Measurements from ENCODE around the gene TPM1. TPM values are rescaled to one million over a fixed set of nuclear protein-coding genes. Genes with fewer than 3 reads are reported as not detected.

TPM1 gene
- total RNA-seq, 1 experiment from 2014 or later = 678 TPM

DNA sequence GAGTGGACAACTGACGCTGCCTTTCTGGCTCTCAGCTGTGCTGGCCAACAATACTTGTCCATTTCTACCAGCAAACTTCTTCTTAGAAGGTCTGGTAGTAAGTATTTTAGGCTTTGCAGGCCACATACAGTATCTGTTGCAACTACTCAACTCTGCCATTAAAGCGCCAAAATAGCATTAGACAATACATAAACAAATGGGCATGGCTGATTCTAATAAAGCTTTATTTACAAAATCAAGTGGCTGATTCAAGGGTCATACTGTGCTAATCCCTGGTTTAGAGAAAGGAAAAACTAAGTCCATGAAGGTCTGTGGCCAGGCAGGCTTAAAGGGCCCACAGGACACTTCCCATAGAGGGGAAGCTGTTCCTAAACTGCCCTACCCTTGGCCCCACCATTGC lies 26.3 kb upstream of the TPM1 start:
- no peak for DNase-seq (ENCODE audit: low spot score)

DNA sequence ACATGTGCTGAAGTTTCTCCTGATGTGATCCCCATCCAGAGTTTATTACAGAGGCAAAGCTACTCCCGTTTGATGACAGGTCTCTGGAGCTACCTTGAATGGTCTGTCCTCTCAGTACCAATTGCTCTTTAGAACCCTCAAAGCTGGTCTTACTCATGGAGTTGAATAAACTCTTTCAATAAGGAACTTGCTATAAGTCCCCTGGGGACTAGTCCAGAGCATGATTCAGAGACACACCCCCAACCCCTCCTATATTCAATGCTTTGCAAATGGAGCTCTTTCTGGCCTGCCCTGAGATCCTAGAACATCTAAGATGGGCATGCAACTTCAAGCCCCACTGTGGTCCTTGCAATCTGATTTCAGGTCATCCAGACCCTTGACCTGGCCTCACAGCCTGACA lies 23.9 kb upstream of the TPM1 start:
- no peak for DNase-seq (ENCODE audit: low spot score)

DNA sequence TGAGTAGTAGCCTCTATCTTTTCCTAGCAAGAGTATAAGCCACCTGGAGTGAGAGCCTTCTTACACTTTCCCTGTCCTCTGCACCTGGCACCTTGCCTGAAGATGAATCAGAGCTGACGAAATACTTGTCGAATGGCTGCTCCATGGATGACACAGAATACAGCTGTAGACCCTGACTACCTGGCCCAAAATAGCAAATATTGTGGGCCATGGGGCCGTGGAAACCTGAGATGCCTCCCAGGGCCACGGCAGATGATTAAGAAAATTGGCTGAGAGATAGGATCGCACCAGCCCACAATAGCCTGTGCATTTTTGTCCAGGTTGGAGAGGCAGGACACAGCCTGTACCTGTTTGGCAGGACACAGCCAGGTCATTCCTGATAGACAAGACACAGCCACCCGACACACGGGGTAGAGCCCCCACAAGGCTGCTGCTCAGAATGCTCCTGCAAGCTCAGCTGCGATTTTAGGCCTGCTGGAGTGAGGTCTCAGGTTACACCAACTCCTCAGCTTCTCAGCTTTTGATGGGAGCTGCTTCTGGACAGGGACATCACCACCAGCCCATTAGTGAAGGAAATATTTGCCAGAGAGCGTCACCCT lies 22.9 kb upstream of the TPM1 start:
- peak; percentile 90 for DNase-seq (ENCODE audit: low spot score)

DNA sequence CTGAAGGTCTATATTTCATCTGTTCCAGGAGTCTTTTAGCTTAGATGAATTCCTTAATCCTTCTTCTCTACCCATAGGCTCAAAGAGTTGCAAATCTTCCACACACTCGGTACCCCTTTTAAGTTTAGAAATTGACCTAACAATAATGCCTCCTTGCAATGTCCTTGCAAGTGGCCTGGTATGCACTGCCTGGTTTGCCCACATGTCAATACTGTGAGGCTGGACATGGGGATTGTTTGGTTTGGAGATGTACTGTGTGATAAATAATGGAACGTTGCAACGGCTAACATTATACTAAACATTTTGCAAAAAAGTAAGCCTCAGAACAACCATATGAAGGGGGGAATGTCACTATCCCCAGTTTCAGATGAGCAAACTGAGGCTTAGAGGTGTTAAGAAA lies 22.4 kb upstream of the TPM1 start:
- DNase-seq (ENCODE audit: low spot score) = no peak

DNA sequence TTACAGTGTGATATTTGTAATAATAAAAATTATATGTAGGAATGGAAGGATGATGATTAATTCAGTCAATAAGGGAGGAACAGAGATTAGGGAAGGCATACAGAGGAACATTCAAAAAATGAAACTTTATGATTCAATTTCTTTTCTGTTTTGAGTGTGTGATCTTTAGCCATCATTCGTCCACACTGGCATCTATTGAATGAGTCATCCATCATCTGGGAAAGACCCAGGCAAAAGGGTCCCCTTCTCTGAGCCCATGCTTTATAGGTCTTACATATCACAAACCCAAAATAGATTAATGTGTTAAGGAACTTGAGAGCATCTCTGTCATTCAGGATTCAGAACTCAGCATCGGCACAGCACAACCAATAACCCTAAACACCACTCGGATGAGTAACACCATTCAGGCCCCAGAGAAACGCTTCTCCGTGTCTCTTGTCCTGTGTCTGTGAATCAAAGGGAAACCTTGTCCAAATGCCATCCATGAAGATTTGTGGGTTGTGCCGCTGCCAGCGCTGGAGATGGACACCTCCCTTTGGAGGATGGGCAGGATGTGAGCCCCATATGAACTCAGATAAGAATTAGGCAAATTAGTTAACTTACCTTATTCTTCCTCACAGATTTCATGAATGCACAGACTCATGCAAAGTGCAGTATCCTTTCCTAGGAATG lies 21.7 kb upstream of the TPM1 start:
- DNase-seq (ENCODE audit: low spot score) = no peak

DNA sequence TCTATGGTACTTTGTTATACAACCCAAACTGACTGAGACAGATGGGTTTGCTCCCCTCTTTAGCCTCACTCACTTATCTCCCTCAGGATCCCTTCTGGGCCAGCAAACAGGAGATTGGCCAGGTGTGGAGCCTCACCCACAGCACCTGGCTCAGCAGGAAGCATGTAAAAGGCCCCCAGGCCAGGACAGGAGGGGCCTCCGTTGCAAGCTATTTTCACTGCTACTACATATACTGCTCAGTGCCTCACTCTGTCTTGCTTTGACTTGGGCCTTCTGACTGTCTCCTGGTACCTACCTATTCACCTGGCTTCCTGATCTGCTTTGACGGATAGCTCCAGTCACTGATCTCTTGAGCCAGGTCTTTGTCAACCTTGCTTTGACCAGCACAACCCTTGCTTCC lies 20.4 kb upstream of the TPM1 start:
- no peak for DNase-seq (ENCODE audit: low spot score)

DNA sequence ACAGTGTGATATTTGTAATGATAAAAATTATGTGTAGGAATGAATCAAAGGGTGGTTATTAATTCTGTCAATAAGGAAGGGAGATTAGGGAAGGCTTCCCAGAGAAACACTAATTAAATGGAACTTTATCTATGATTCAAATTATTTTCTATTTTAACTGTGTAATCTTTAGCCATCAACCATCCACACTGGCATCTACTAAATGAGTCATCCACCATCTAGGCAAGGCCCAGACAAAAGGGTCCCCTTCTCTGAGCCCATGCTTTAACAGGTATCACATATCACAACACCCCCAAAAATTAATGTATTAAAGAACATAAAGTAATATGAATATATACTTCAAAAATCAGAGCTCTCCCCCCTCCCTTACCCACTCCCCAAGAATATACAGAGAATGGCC lies 19.9 kb upstream of the TPM1 start:
- DNase-seq (ENCODE audit: low spot score) = no peak

DNA sequence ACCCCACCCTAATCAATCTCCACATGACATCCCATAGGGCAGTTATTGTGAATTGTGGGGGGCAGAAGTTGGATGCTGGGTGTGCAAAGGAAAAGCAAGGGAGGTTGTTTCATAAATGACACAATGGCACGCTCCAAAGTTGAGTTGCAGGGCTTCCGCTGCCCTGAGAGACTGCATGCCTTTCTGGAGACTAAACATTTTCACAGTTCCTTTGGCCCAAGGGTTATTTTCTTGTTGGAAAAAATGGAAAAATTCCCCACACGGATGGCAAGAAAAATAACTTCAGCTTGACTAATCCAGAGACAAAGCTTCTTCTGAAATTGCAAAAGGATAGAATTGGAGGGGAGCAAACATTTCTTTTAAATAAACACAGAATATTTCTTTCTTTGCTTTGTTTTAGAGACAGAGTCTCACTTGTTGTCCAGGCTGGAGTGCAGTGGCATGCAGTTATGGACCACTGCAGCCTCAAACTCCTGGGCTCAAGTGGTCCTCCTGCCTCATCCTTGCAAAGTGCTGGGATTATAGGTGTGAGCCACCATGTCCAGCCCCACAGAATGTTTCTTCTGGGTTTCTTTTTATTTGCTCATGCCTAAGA lies 19.1 kb upstream of the TPM1 start:
- DNase-seq (ENCODE audit: low spot score) = no peak

DNA sequence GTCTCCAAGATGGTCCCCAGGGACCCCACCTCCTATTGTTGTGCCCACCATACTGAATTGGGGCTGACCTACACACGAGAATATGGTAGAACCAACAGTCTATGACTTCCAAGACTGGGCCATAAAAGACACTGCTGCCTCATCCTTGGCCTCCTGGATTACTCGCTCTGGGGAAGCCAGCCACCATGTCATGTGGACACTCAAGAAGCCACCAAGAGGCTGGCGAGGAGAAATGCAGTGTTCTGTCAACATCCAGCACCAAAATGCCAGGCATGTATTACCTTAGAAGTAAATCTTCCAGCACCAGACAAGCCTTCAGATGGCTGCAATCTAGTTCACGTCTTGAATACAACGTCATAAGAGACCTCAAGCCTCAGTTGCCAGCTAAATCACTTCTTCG lies 17.1 kb upstream of the TPM1 start:
- DNase-seq (ENCODE audit: low spot score) = no peak

DNA sequence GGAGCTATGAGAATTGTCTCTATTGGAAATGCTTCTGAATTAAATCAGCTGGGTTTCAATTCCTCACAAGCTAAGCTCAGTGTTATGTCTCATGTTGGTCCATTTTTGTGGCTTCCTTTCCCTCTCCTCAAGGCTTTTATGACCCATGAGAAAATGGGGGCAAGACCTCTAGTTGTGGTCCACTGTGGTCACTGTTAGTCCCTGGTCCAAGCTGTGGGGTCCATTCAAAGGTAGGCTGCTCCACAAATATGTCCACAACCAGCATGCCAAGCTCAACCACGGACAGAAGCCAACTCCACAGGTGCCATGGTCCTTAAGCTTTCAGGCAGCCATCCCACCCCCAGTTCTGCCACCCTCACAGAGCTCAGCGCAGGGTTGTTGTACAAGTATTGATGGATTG lies 14.9 kb upstream of the TPM1 start:
- no peak for DNase-seq (ENCODE audit: low spot score)

DNA sequence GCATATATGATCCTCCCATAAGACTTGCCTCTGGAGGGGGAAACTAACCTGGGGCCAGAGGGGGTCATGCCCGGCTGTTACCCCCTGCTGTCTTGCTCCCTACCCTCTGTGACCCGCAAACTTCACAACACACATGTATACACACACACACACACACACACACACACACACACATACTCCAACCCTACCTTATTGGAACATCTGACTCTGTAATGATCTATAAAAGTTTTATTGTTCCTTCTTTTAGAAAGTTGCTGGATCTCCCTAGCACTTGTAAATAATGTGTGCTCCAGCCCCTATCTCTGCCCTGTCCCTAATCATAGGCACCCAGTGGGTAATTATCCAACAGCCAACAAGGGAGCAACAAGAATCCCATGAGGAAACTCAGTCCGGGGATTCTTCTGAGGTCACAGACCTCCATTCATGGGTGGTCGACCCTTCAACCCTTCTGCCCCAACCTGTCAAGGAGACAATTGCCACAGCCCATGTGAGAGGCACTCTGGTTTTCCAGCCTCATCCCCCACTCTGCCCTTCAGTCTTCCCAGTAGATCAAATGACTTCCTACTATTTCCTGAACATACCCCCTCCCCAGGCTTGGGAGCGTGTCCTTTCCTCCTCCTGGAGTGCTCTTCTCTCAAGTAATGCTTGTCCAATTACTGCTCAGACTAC lies 14.0 kb upstream of the TPM1 start:
- no peak for DNase-seq (ENCODE audit: low spot score)

DNA sequence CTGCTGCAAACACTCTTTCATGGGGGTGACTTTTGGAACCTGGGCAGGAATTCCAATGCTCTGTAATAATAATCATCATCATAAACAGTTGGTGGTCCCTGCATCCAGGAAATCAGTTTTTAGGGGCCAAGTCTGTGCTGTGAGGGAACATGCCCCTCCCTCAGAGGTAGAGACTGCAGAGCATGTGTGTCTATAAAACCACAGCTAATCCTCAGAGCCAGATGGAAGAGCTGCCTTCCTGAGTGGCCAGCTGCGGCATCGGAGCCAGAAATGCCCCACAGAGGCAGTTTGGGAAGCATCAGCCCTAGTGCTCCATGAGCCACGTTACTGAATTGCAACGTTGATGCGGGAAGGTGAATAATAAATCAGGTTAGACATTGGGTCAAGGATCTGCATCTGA lies 12.9 kb upstream of the TPM1 start:
- no peak for DNase-seq (ENCODE audit: low spot score)

DNA sequence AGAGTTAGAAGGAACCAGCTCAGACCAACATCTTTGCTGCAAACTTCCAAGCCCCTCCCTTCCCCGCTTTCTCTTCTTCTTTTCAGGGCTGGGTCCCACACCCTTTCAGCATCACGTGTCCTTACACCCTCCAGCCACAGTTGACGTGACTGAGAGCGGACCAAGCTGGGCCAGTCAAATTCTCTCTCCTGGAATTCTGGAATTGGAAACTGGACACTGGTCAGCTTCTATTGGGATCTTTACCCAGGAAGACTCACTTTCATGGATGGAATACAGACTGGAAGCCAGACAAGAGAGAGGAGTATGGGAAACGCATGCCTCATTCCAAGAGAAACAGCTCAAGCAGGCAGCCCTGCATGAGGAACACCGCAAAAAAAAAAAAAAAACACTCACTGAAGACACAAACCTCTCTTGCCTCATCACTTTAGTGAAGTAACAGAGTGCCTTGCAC lies 12.4 kb upstream of the TPM1 start:
- no peak for DNase-seq (ENCODE audit: low spot score)

DNA sequence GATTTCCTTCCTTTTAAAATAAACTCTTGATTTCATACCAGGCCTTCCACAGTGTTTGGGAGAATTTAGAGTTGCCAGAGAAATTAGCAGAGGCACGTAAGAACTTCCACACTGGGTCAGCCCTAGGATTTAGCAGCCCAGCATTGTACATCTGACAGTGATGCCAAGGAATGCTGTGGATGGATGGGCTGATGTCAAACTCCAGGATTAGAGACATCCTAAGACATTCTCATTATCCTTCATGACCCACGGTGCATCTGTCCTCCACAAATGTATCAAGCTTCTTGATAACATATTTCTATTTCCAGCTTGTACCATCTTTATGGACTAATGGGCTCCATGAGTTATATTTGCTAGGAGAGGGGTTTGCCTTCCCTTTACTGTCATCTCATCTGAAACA lies 8.0 kb upstream of the TPM1 start:
- DNase-seq (ENCODE audit: low spot score) = no peak

DNA sequence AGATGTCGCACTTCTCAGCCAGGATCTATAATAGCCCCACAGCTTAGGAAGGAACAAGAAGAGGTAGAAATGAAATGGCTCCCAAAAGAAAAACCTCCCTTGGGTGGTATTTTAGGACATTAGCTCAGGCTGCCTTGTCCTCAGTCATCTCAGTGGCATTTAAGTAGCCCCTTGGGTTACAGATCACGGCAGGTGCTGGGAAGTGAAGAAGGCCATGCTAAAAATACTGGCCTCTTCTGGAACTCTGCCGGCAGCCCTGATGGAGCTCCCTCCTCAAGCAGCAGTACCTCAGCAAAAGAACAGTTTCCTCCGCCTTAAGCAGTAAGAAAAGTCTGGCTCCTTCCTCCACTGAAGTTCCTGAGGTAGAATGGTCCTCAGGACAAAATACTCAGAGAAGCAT lies 7.3 kb upstream of the TPM1 start:
- no peak for DNase-seq (ENCODE audit: low spot score)

DNA sequence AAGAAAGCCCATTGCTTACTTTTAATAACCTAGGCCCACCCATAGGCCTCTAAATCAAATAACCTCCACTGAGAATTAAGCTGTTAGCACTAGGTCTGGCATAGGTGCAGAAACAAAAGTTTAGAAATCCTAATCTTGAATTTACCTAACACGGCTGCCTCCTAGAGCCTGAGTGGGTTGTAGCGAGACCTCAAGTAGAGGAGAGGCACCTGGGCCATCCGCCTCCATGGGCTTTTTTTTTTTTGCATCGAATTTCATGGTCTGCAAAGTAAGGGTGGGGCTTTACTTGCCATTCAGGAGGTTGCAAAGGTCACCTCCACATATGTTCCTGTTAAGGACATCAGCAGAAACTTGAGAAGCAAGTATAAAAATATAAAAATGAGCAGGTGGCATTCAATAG lies 6.6 kb upstream of the TPM1 start:
- no peak for DNase-seq (ENCODE audit: low spot score)

DNA sequence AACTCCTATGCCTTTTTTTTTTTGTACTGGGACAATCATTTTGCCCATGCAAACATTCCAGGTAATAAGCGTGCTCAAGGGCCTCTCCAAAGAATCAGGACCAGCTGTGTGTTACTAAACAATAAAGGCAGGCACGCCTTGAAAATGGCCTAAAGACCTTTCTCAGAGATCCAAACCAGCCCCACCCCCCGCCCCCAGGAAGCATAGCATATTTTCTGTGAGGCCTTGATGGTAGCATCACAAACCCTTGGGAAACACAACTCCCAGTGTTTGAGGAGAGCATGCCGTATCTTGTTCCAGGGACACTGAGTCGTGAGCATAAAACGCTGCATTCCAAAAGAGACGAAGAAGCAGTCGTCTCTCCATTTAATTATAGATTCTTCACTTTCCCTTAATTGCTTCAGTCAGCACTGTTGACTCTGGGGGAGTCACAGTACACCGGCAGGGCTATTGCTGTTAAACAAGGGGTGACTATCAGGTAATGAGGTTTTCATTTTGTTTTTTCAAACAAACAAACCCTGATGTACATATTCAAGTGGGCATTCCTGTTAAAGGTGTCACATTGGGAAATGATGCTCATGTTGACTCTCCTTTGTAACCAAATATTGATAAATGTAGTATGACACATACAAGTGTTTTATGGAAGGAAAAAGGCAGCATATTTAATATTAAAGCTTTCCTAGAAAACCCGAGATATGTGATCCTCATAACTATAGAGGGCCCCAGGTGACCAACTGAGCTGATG lies 4.4 kb upstream of the TPM1 start:
- DNase-seq (ENCODE audit: low spot score) = no peak

DNA sequence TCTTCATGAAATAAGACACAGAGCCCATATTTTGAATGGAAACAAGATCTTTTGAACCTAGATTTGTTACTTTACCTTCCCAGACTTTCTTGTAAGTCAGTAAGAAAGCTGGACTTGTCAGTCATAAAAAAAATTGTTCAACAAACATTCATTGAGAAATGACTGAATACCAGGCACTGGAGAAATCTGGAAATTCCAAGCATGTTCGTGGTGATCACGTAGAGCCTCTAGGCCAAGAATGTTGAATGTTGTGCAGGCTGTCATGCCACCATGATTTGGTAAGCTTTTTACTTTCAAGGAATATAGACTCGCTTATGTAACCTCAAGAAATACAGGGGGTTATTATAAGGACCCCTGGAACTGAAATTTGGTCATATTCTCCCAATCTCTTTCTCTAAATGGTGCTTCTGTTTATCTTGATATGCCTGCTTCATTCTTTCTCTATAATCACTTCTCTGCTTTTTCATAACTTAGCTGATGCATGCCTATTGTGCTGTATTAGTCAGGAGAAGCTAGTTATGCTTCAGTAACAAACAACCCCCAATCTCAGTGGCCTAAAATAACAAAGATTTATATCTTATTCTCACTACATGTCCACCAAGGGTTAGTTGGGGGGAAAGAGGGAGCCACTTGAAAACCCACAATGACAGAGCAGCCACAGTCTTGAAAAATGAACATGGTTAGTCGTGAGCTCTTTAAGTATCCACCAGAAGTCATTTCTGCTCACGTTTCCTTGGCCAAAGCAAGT lies 3.4 kb upstream of the TPM1 start:
- DNase-seq (ENCODE audit: low spot score) = no peak

DNA sequence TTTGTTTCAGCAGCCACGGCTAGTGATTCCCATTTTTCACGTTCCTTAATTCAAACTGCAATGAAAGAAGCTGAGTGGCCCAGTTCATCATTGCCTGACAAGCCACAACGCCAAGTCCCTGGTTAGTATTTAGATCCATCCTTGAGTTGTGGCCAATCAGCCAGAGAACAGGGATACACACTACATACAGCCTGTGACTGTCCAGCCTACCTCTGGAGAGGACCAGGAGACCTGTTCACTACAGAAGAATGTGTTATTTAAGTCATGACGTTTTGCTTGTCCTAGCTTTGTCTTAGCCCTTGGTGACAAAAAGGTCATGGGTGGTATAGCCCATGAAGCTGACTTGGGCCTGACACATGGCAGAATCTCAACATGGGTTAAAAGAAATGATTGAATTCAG lies 2.7 kb upstream of the TPM1 start:
- DNase-seq (ENCODE audit: low spot score) = no peak

DNA sequence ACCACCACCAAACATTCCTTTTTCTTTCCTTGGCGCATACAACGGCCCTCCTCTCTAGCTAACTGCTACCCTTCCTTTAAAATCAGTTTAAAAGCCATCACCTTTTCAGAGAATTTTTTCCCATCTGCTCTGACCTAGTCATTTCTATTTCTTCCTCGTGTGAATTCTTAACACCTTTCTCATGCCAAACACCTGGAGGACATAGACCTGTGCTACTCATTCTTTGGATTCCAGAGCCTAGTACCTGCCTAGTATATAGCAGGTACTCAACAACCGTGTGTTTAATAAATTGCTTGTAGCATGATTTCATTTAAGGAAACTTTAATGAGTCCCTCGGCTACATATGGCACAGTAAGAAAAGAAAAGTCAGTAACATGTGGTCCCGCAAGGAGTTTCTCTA lies 2.0 kb upstream of the TPM1 start:
- DNase-seq (ENCODE audit: low spot score) = no peak

DNA sequence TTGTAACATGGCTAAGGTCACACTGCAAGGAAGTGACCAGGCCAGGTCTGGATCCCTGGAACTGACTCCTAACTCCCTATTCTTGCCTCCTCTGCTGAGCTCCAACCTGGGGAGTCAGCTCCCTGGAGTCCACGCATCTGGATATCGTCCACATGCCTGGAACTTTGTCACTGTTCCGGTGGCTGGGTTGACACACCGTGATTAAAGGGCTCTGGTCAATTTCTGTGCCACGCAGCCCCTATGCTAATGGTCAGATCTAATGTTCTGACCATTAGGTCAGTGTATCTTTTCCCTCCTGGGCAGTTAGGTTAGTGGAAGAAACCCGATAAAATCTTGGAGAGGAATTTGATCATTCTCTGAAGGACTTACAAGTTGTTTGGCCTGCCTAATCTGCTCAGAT lies 1.6 kb upstream of the TPM1 start:
- no peak for DNase-seq (ENCODE audit: low spot score)

Data from A172 (cell line).